H9 (cell line): ENCODE data around the gene IGSF9B. TPM values are rescaled to one million over a fixed set of nuclear protein-coding genes. Genes with fewer than 3 reads are reported as not detected.

Source experiments
- DNase-seq: peaks from one replicate; pipeline ENCODE4 v3.0.0-alpha.2; 2017
- H2AFZ ChIP-seq: one replicate; pipeline ENCODE4 v1.6.1; 2013; ENCODE audit warnings: mild to moderate bottlenecking, low read length, control low read depth, moderate library complexity
- H2AK5ac ChIP-seq: 2 replicates; pipeline ENCODE4 v1.6.1; 2013; ENCODE audit warnings: low read length, control low read depth, mixed read lengths; ENCODE audit not compliant: insufficient read length
- H2BK120ac ChIP-seq: one replicate; pipeline ENCODE4 v1.6.1; 2013; ENCODE audit warnings: low read depth, mild to moderate bottlenecking, low read length, control low read depth, inconsistent platforms; ENCODE audit not compliant: poor library complexity, severe bottlenecking
- H2BK12ac ChIP-seq: 2 replicates; pipeline ENCODE4 v1.6.1; 2013; ENCODE audit warnings: low read length, control low read depth, mixed read lengths, low read depth; ENCODE audit not compliant: insufficient read length
- H2BK15ac ChIP-seq: 2 replicates; pipeline ENCODE4 v1.6.1; 2013; ENCODE audit warnings: low read depth, low read length, control low read depth
- H2BK20ac ChIP-seq: one replicate; pipeline ENCODE4 v1.6.1; 2013; ENCODE audit warnings: low read depth, mild to moderate bottlenecking, low read length, control low read depth, inconsistent platforms; ENCODE audit not compliant: poor library complexity, severe bottlenecking
- H2BK5ac ChIP-seq: 2 replicates; pipeline ENCODE4 v1.6.1; 2013; ENCODE audit warnings: low read length, control low read depth, mixed read lengths; ENCODE audit not compliant: insufficient read length
- H3K14ac ChIP-seq: 2 replicates; pipeline ENCODE4 v1.6.1; 2013; ENCODE audit warnings: low read length, control low read depth; ENCODE audit not compliant: insufficient read depth
- H3K18ac ChIP-seq: 2 replicates; pipeline ENCODE4 v1.6.1; 2013; ENCODE audit warnings: low read depth, mild to moderate bottlenecking, mixed read lengths, low read length, control low read depth; ENCODE audit not compliant: insufficient read length
- H3K23ac ChIP-seq: 2 replicates; pipeline ENCODE4 v1.6.1; 2013; ENCODE audit warnings: low read length, control low read depth, mixed read lengths, low read depth; ENCODE audit not compliant: insufficient read length
- H3K23me2 ChIP-seq: 2 replicates; pipeline ENCODE4 v1.6.1; 2013; ENCODE audit warnings: low read depth, mild to moderate bottlenecking, mixed read lengths, low read length, control low read depth; ENCODE audit not compliant: insufficient read length, poor library complexity, severe bottlenecking
- H3K27ac ChIP-seq: 2 replicates; pipeline ENCODE4 v1.5.1; 2013; ENCODE audit warnings: low read length, control low read depth, mixed read lengths, low read depth; ENCODE audit not compliant: insufficient read length
- H3K27me3 ChIP-seq: 2 replicates; pipeline ENCODE4 v1.6.1; 2013; ENCODE audit warnings: low read length, control low read depth, inconsistent platforms; ENCODE audit not compliant: insufficient read depth
- H3K4ac ChIP-seq: 2 replicates; pipeline ENCODE4 v1.6.1; 2013; ENCODE audit warnings: low read depth, mild to moderate bottlenecking, control low read depth, inconsistent platforms, low read length, moderate library complexity
- H3K4me1 ChIP-seq: 2 replicates; pipeline ENCODE4 v1.6.1; 2013; ENCODE audit warnings: low read length, control low read depth, inconsistent platforms; ENCODE audit not compliant: insufficient read depth
- H3K4me2 ChIP-seq: 2 replicates; pipeline ENCODE4 v1.6.1; 2013; ENCODE audit warnings: low read length, control low read depth, mixed read lengths; ENCODE audit not compliant: insufficient read length, insufficient read depth
- H3K56ac ChIP-seq: 2 replicates; pipeline ENCODE4 v1.6.1; 2013; ENCODE audit warnings: low read depth, mild to moderate bottlenecking, mixed read lengths, low read length, control low read depth; ENCODE audit not compliant: insufficient read length
- H3K79me1 ChIP-seq: 2 replicates; pipeline ENCODE4 v1.6.1; 2013; ENCODE audit warnings: low read depth, mild to moderate bottlenecking, moderate library complexity, low read length, control low read depth, inconsistent platforms; ENCODE audit not compliant: insufficient read depth, poor library complexity, severe bottlenecking
- H3K79me2 ChIP-seq: 2 replicates; pipeline ENCODE4 v1.6.1; 2013; ENCODE audit warnings: low read length, control low read depth, inconsistent platforms; ENCODE audit not compliant: insufficient read depth
- H3K9ac ChIP-seq: 2 replicates; pipeline ENCODE4 v1.6.1; 2013; ENCODE audit warnings: low read length, control low read depth, mixed read lengths; ENCODE audit not compliant: insufficient read length; ENCODE audit errors: extremely low read depth
- H3K9me3 ChIP-seq: one replicate; pipeline ENCODE4 v1.6.1; 2013; ENCODE audit warnings: low read depth, low read length, inconsistent platforms; ENCODE audit not compliant: control insufficient read depth
- H3T11ph ChIP-seq: one replicate; pipeline ENCODE4 v1.6.1; 2013; ENCODE audit warnings: mild to moderate bottlenecking, low read length, control low read depth, inconsistent platforms
- H4K20me1 ChIP-seq: one replicate; pipeline ENCODE4 v1.6.1; 2013; ENCODE audit not compliant: control insufficient read depth, insufficient read length, insufficient read depth
- H4K5ac ChIP-seq: 2 replicates; pipeline ENCODE4 v1.6.1; 2013; ENCODE audit warnings: low read depth, mild to moderate bottlenecking, mixed read lengths, low read length, control low read depth; ENCODE audit not compliant: insufficient read length
- H4K8ac ChIP-seq: replicated peaks from 2 replicates; pipeline ENCODE4 v1.6.1; 2013; ENCODE audit warnings: low read length, control low read depth, mixed read lengths, low read depth; ENCODE audit not compliant: insufficient read length
- H4K91ac ChIP-seq: 2 replicates; pipeline ENCODE4 v1.6.1; 2013; ENCODE audit warnings: low read depth, mild to moderate bottlenecking, moderate library complexity, mixed read lengths, low read length, control low read depth; ENCODE audit not compliant: insufficient read length
- H3K27ac Mint-ChIP-seq, 3 experiments: 2 replicates in 2 of 3; 3 replicates in 1 of 3; pipeline ENCODE4 v1.8.0; 2020 to 2021; ENCODE audit warnings: mixed read lengths in 3 of 3, mild to moderate bottlenecking in 1 of 3, moderate library complexity in 1 of 3
- H3K27me3 Mint-ChIP-seq: 2 replicates; pipeline ENCODE4 v1.8.0; 2021; ENCODE audit warnings: low read depth, mild to moderate bottlenecking, moderate library complexity, mixed read lengths
- H3K36me3 Mint-ChIP-seq, 3 experiments: 2 replicates in 2 of 3; 3 replicates in 1 of 3; pipeline ENCODE4 v1.8.0; 2020 to 2021; ENCODE audit warnings: low read depth in 3 of 3, mixed read lengths in 3 of 3; ENCODE audit not compliant: insufficient read depth in 1 of 3
- H3K4me1 Mint-ChIP-seq, 2 experiments: 2 replicates each; pipeline ENCODE4 v1.8.0; 2020; ENCODE audit warnings: mixed read lengths in 2 of 2
- H3K4me3 Mint-ChIP-seq, 2 experiments: 2 replicates in 1 of 2; 3 replicates in 1 of 2; pipeline ENCODE4 v1.8.0; 2020 to 2021; ENCODE audit warnings: mild to moderate bottlenecking in 2 of 2, mixed read lengths in 2 of 2, moderate library complexity in 1 of 2
- H3K9me3 Mint-ChIP-seq, 2 experiments: 2 replicates in 1 of 2; 3 replicates in 1 of 2; pipeline ENCODE4 v1.8.0; 2020; ENCODE audit warnings: mild to moderate bottlenecking in 2 of 2, mixed read lengths in 2 of 2, moderate library complexity in 1 of 2
- WGBS: extraction: QIAGEN DNeasy Blood & Tissue Kit; methylation state at CpG from one replicate; pipeline ENCODE4 v1.1.7; 2013; ENCODE audit warnings: missing lambda C conversion rate, low lambda C conversion rate, mixed read lengths; ENCODE audit not compliant: insufficient read length; ENCODE audit errors: extremely low coverage; 5-methylcytosine and 5-hydroxymethylcytosine counted together
- total RNA-seq: library from RNA; stranded (reverse); gene quantifications from 2 replicates; pipeline ENCODE4 v1.2.1, GENCODE V29; 2021
- TF ChIP-seq, protein P1 (sequence below): fragments of 200-600 bp; sonication (generic); conservative IDR thresholded peaks from 3 replicates; pipeline ENCODE4 v1.8.0; 2021; ENCODE audit warnings: antibody characterized with exemption, mild to moderate bottlenecking

The IGSF9B gene
- total RNA-seq, 1 experiment from 2014 or later: 25.7 TPM

DNA sequence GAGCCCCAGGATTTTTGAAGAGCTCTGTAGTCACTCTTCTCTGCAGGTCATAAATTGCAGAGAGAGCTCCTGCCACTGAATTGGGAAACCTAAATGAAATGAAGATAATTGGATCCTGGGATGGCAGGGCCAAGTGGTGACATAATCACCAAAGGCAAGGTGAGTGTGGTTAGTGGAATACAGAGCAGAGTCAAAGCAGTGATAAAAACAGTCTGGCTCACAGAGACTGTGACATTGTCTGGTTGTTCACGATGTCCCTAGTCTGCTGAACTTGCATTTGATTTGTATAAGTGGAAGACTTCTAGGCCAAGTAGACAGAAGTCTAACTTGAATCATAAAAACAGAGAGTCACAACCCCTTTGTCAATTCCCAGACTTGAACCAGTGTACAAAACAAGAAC is 84.6 kb downstream of the IGSF9B start:
- no peaks in the 10 kb centered on the region for H3K79me2 ChIP-seq
- H2BK15ac ChIP-seq: no peak overlapping the region
- no peak for DNase-seq
- no peak overlapping the region for H4K91ac ChIP-seq
- no peak overlapping the region for H2BK5ac ChIP-seq
- no peaks in the 10 kb centered on the region for H3K23me2 ChIP-seq
- H4K5ac ChIP-seq: no peak overlapping the region
- TF ChIP-seq, protein P1, sequence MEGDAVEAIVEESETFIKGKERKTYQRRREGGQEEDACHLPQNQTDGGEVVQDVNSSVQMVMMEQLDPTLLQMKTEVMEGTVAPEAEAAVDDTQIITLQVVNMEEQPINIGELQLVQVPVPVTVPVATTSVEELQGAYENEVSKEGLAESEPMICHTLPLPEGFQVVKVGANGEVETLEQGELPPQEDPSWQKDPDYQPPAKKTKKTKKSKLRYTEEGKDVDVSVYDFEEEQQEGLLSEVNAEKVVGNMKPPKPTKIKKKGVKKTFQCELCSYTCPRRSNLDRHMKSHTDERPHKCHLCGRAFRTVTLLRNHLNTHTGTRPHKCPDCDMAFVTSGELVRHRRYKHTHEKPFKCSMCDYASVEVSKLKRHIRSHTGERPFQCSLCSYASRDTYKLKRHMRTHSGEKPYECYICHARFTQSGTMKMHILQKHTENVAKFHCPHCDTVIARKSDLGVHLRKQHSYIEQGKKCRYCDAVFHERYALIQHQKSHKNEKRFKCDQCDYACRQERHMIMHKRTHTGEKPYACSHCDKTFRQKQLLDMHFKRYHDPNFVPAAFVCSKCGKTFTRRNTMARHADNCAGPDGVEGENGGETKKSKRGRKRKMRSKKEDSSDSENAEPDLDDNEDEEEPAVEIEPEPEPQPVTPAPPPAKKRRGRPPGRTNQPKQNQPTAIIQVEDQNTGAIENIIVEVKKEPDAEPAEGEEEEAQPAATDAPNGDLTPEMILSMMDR: no peak
- H3K4ac ChIP-seq: no peak overlapping the region
- no peaks in the 10 kb centered on the region for H3K4me1 ChIP-seq
- no CpG with 5 or more reads among the region's 1 CpG for WGBS
- H3K27ac ChIP-seq: no peak overlapping the region
- no peak overlapping the region for H3K4me3 Mint-ChIP-seq
- H3T11ph ChIP-seq: no peak overlapping the region
- H3K14ac ChIP-seq: no peak overlapping the region
- H3K56ac ChIP-seq: no peak overlapping the region
- no peak overlapping the region for H4K8ac ChIP-seq
- no peak overlapping the region for H3K9ac ChIP-seq
- H3K18ac ChIP-seq: no peak overlapping the region
- H2AK5ac ChIP-seq: no peak overlapping the region
- H3K27ac Mint-ChIP-seq: no peak overlapping the region
- no peak overlapping the region for H2BK20ac ChIP-seq
- no peaks in the 10 kb centered on the region for H3K79me1 ChIP-seq
- H2BK120ac ChIP-seq: no peak overlapping the region
- H2BK12ac ChIP-seq: no peak overlapping the region
- H3K23ac ChIP-seq: no peak overlapping the region
- H3K9me3 Mint-ChIP-seq: peaks cover 0 to 3% of the 10 kb centered on the region in 2 experiments; a peak in 1 of 5 replicates
- H3K27me3 ChIP-seq: no peaks in the 10 kb centered on the region
- H3K9me3 ChIP-seq: no peaks in the 10 kb centered on the region
- no peak overlapping the region for H3K4me2 ChIP-seq
- no peaks in the 10 kb centered on the region; the same call in 1 of the 2 replicates for H3K27me3 Mint-ChIP-seq
- H4K20me1 ChIP-seq: no peaks in the 10 kb centered on the region
- no peaks in the 10 kb centered on the region for H3K4me1 Mint-ChIP-seq
- no peaks in the 10 kb centered on the region for H3K36me3 Mint-ChIP-seq
- no peak overlapping the region for H2AFZ ChIP-seq
